ENCODE results near the gene HOXA11.

GRCh38 chr7:27192546-27193334 lies 7.7 kb upstream of the HOXA11 start:
- TF ChIP-seq CTCF (IDR thresholded peaks at IDR 0.05) (no peak), POLR2A (IDR thresholded peaks at IDR 0.05) (no peak)

Measured in vagina (tissue), 2 donors.